GM04504 (cell line): ENCODE results near the gene NF1.
A peak's percentile ranks its signal among the peaks of the same experiment; 100 is the strongest.
"Not testable (repeated sequence)": the region's sequence is repeated elsewhere in the genome, so short reads cannot be mapped to it uniquely, and the experiment has no call there.

Source experiments
- DNase-seq: peaks from one replicate; pipeline ENCODE4 v3.0.0-alpha.2; 2012; ENCODE audit warnings: low read depth

NF1 gene

GRCh38 chr17:31252741-31253140 lies 158.0 kb downstream of the NF1 start:
- DNase-seq = no peak

- no peak for DNase-seq
Observed at GRCh38 chr17:31254654-31255053, 159.9 kb downstream of the NF1 start.

GRCh38 chr17:31256936-31257335 lies 162.2 kb downstream of the NF1 start:
- DNase-seq = no peak

GRCh38 chr17:31260151-31260550 lies 165.4 kb downstream of the NF1 start:
- DNase-seq = no peak

GRCh38 chr17:31261601-31262000 lies 166.8 kb downstream of the NF1 start:
- no peak for DNase-seq

- not testable (repeated sequence) for DNase-seq
Observed at GRCh38 chr17:31262923-31263322, 168.1 kb downstream of the NF1 start.

- no peak for DNase-seq
Observed at GRCh38 chr17:31266042-31266441, 171.3 kb downstream of the NF1 start.

GRCh38 chr17:31269036-31269577 lies 174.3 kb downstream of the NF1 start:
- no peak for DNase-seq

GRCh38 chr17:31269578-31269983 lies 174.8 kb downstream of the NF1 start:
- DNase-seq = peak; percentile 97

- no peak for DNase-seq
Observed at GRCh38 chr17:31272236-31272635, 177.5 kb downstream of the NF1 start.

GRCh38 chr17:31272803-31273202 lies 178.0 kb downstream of the NF1 start:
- DNase-seq = no peak

- no peak for DNase-seq
Observed at GRCh38 chr17:31273516-31273915, 178.7 kb downstream of the NF1 start.

GRCh38 chr17:31274252-31274651 lies 179.5 kb downstream of the NF1 start:
- DNase-seq = peak; percentile 60

GRCh38 chr17:31275116-31275515 lies 180.3 kb downstream of the NF1 start:
- DNase-seq = no peak

GRCh38 chr17:31279401-31279800 lies 184.6 kb downstream of the NF1 start:
- no peak for DNase-seq

GRCh38 chr17:31281061-31281460 lies 186.3 kb downstream of the NF1 start:
- no peak for DNase-seq

GRCh38 chr17:31283841-31284240 lies 189.1 kb downstream of the NF1 start:
- no peak for DNase-seq

GRCh38 chr17:31286587-31286986 lies 191.8 kb downstream of the NF1 start:
- DNase-seq = no peak

- not testable (repeated sequence) for DNase-seq
Observed at GRCh38 chr17:31287932-31288331, 193.2 kb downstream of the NF1 start.

- no peak for DNase-seq
Observed at GRCh38 chr17:31289790-31290189, 195.0 kb downstream of the NF1 start.

GRCh38 chr17:31291820-31292219 lies 197.0 kb downstream of the NF1 start:
- DNase-seq = no peak

GRCh38 chr17:31293581-31293980 lies 198.8 kb downstream of the NF1 start:
- DNase-seq = no peak

GRCh38 chr17:31294231-31294630 lies 199.5 kb downstream of the NF1 start:
- DNase-seq = no peak

- DNase-seq = no peak
Observed at GRCh38 chr17:31294820-31295488, 200.2 kb downstream of the NF1 start.
